DND-41 (cell line): ENCODE data around the gene CLCN7.

Experiments
- ATAC-seq: fragments of 200-7000 bp; cut with Tn5 transposase; 3 replicates; pipeline ENCODE4 v1.9.1; 2021; ENCODE audit warnings: low read depth; ENCODE audit not compliant: insufficient read depth
- DNase-seq: peaks from one replicate; pipeline ENCODE4 v3.0.0-alpha.2; 2020
- H2AFZ ChIP-seq: 2 replicates; pipeline ENCODE4 v1.6.0; 2012; ENCODE audit warnings: low read depth, low read length
- H3K27ac ChIP-seq: 2 replicates; pipeline ENCODE4 v1.5.1; 2012; ENCODE audit warnings: low read length, inconsistent platforms
- H3K27me3 ChIP-seq: fragments of 200-600 bp; sonication (generic); 2 replicates; pipeline ENCODE4 v1.6.0; 2012; ENCODE audit warnings: low read length, mild to moderate bottlenecking, inconsistent platforms; ENCODE audit not compliant: insufficient read depth, poor library complexity
- H3K36me3 ChIP-seq: 2 replicates; pipeline ENCODE4 v1.5.1; 2012; ENCODE audit warnings: low read length, inconsistent platforms; ENCODE audit not compliant: insufficient read depth
- H3K4me1 ChIP-seq: 2 replicates; pipeline ENCODE4 v1.5.1; 2012; ENCODE audit warnings: mild to moderate bottlenecking, low read length; ENCODE audit not compliant: insufficient read depth
- H3K4me2 ChIP-seq: 2 replicates; pipeline ENCODE4 v1.6.0; 2012; ENCODE audit warnings: mild to moderate bottlenecking, moderate library complexity, low read length, inconsistent platforms; ENCODE audit not compliant: insufficient read depth
- H3K4me3 ChIP-seq, 2 experiments: fragments of 200-600 bp in 1 of 2; shearing (Covaris generic) in 1 of 2; 2 replicates each; pipeline ENCODE4 v1.5.1; 2012 to 2016; ENCODE audit warnings: inconsistent platforms in 2 of 2, low read length in 2 of 2, mild to moderate bottlenecking in 2 of 2, low read depth in 1 of 2, moderate library complexity in 1 of 2
- H3K79me2 ChIP-seq: 2 replicates; pipeline ENCODE4 v1.6.0; 2012; ENCODE audit warnings: low read length, inconsistent platforms; ENCODE audit not compliant: insufficient read depth
- H3K9ac ChIP-seq: 2 replicates; pipeline ENCODE4 v1.6.0; 2012; ENCODE audit warnings: low read depth, mild to moderate bottlenecking, inconsistent platforms, low read length, moderate library complexity
- H3K9me3 ChIP-seq: 2 replicates; pipeline ENCODE4 v1.5.1; 2012; ENCODE audit warnings: low read length, moderate library complexity, mild to moderate bottlenecking, inconsistent platforms; ENCODE audit not compliant: insufficient read depth, severe bottlenecking
- H4K20me1 ChIP-seq: 2 replicates; pipeline ENCODE4 v1.6.0; 2012; ENCODE audit warnings: low read length; ENCODE audit not compliant: insufficient read depth
- EZH2 ChIP-seq: IDR thresholded peaks from 3 replicates; pipeline ENCODE4 v1.6.1; 2012; ENCODE audit warnings: borderline replicate concordance, low read depth, mild to moderate bottlenecking, moderate library complexity, low read length, inconsistent platforms; ENCODE audit not compliant: severe bottlenecking
- TF ChIP-seq, protein P1 (sequence below): IDR thresholded peaks from 2 replicates; pipeline ENCODE4 v1.5.1; 2012; ENCODE audit warnings: borderline replicate concordance, low read length, moderate library complexity, mild to moderate bottlenecking; ENCODE audit not compliant: poor library complexity, severe bottlenecking; ENCODE audit errors: extremely low read depth

Gene CLCN7

DNA sequence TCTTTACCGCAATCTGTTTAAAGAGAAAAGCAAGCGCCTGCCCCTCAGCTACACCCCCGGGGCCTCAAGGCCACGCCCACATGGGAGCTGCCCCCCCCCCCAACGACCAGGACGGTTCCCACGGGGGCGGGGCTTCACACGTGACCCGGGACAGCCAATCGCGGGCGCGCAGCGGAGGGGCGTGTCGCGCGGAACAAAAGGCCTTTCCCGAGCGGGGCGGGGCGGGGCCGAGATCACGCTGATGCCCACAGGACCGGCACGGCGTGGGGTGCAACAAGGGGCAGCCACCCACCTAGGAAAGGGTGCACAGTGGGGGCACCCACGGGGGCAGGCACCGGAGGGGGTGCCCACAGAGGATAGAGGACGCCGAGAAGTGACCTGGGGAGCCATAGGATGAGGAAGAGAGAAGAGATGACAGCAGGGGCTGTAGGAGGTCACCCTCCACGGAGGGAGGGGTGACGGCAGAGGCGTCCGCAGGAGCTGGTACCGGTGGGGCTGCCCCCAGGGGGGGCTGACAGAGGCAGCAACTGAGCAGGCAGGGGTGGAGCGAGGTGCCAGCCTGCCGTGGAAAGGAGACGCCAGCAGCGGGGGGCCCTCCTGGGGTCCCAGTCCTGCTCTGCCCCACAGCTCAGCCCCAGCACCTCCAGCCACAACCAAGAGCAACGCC is 66.5 kb downstream of the CLCN7 start:
- no peaks in the 10 kb centered on the region for H3K9me3 ChIP-seq
- peak overlapping the region; percentile 73; the same call in 1 of the 2 replicates for H2AFZ ChIP-seq
- peaks cover 52% of the 10 kb centered on the region for H4K20me1 ChIP-seq
- no peaks in the 10 kb centered on the region for H3K27me3 ChIP-seq
- peaks cover 27% of the 10 kb centered on the region for H3K4me1 ChIP-seq
- TF ChIP-seq, protein P1, sequence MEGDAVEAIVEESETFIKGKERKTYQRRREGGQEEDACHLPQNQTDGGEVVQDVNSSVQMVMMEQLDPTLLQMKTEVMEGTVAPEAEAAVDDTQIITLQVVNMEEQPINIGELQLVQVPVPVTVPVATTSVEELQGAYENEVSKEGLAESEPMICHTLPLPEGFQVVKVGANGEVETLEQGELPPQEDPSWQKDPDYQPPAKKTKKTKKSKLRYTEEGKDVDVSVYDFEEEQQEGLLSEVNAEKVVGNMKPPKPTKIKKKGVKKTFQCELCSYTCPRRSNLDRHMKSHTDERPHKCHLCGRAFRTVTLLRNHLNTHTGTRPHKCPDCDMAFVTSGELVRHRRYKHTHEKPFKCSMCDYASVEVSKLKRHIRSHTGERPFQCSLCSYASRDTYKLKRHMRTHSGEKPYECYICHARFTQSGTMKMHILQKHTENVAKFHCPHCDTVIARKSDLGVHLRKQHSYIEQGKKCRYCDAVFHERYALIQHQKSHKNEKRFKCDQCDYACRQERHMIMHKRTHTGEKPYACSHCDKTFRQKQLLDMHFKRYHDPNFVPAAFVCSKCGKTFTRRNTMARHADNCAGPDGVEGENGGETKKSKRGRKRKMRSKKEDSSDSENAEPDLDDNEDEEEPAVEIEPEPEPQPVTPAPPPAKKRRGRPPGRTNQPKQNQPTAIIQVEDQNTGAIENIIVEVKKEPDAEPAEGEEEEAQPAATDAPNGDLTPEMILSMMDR = no peak
- TF ChIP-seq EZH2 = no peak
- ATAC-seq (peak; percentile 92), DNase-seq (peak; percentile 96)
- peak overlapping the region; percentile 65 to 92; a peak in 3 of 4 replicates for H3K4me3 ChIP-seq
- H3K4me2 ChIP-seq = peak overlapping the region; percentile 99
- peak overlapping the region; percentile 63 for H3K9ac ChIP-seq
- peak overlapping the region; percentile 75 for H3K27ac ChIP-seq
- peaks cover 47% of the 10 kb centered on the region for H3K36me3 ChIP-seq
- H3K79me2 ChIP-seq = peaks cover 76% of the 10 kb centered on the region

DNA sequence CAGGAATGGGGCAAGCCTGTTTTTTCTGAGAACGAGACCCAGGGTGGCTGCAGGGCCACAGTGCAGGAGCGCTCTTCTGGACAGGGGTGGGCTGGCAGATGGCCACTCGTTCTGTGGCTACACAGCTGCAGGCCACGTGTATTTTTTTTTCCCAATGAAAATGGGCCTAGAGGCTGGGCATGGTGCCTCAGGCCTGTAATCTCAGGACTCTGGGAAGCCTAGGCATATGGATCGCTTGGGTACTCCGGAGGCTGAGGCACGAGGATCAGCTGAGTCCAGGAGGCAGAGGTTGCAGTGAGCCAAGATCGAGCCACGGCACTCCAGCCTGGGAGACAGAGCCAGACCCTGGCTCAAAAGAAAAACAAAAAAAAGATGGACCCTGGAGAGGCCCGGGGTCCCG is 67.1 kb downstream of the CLCN7 start:
- ATAC-seq (no peak), DNase-seq (no peak)
- Histone ChIP-seq H3K9ac (peak overlapping the region; percentile 63), H3K27me3 (no peaks in the 10 kb centered on the region), H3K4me3 (peak overlapping the region in 1 of 2 experiments; percentile 92; a peak in 2 of 4 replicates), H3K4me2 (peak overlapping the region; percentile 99), H3K36me3 (peaks cover 50% of the 10 kb centered on the region), H3K9me3 (no peaks in the 10 kb centered on the region), H4K20me1 (peaks cover 55% of the 10 kb centered on the region), H3K27ac (peak overlapping the region; percentile 8; the same call in 1 of the 2 replicates), H3K79me2 (peaks cover 76% of the 10 kb centered on the region), H2AFZ (no peak overlapping the region), H3K4me1 (peaks cover 21% of the 10 kb centered on the region)
- TF ChIP-seq, protein P1 = no peak
- TF ChIP-seq EZH2 = no peak

DNA sequence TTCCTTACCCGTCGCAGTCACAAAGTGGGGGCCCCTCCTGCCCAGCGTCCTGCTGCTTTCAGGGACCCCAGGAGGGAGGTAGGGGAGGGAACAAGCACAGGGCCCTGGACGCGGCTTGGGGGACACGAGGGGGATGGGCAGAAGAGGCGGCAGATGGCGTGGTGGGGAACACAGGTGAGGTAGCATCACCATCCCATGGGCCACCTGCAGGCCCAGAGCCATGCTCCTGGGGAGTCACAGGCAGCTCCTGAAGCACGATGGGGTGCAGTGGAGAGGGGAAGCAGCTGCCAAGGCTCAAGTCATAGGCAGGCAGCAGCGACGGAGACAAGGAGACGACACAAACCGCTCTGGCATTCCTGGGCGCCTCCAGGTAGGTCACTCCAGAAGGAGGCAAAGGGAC is 71.1 kb downstream of the CLCN7 start:
- H3K9ac ChIP-seq = no peak overlapping the region
- H2AFZ ChIP-seq = no peak overlapping the region
- no peak for DNase-seq
- no peak overlapping the region for H3K4me3 ChIP-seq
- no peak overlapping the region for H3K4me2 ChIP-seq
- H3K4me1 ChIP-seq = peaks cover 11% of the 10 kb centered on the region
- H3K27me3 ChIP-seq = no peaks in the 10 kb centered on the region
- peaks cover 44% of the 10 kb centered on the region for H4K20me1 ChIP-seq
- H3K27ac ChIP-seq = no peak overlapping the region
- peaks cover 52% of the 10 kb centered on the region for H3K79me2 ChIP-seq
- peaks cover 62% of the 10 kb centered on the region for H3K36me3 ChIP-seq
- no peak for ATAC-seq
- TF ChIP-seq, protein P1 = no peak
- no peak for TF ChIP-seq EZH2
- H3K9me3 ChIP-seq = no peaks in the 10 kb centered on the region
